OCI-LY7 (cell line): ENCODE data around the gene RPL3. TPM values are rescaled to one million over a fixed set of nuclear protein-coding genes. Genes with fewer than 3 reads are reported as not detected.
A peak's percentile ranks its signal among the peaks of the same experiment; 100 is the strongest.

Source experiments
- BruUV-seq: library from RNA; stranded (reverse); fragments of 400-500 nt; replicated peaks from 2 replicates; lab custom pipeline; 2021; lab: Mats Ljungman, UMichigan
- CTCF ChIA-PET: fragments of 300-600 bp; sonication (Branson Sonifier 250); formaldehyde crosslinking; loops from one replicate; lab custom pipeline; 2022; ENCODE audit warnings: antibody characterized with exemption; ENCODE audit not compliant: unreplicated experiment; lab: Charles Lee
- POLR2A ChIA-PET: fragments of 300-600 bp; sonication (Branson Sonifier 250); formaldehyde crosslinking; loops from one replicate; lab custom pipeline; 2022; ENCODE audit warnings: antibody characterized with exemption; lab: Charles Lee
- DNase-seq: peaks from one replicate; pipeline ENCODE4 v3.0.0-alpha.2; 2015; ENCODE audit warnings: low spot score
- H2AFZ ChIP-seq: fragments of 200-600 bp; sonication (generic), shearing (Covaris generic); 2 replicates; pipeline ENCODE4 v1.6.1; 2014; ENCODE audit warnings: mild to moderate bottlenecking, antibody characterized with exemption, low read length, moderate library complexity
- H3K27ac ChIP-seq: fragments of 200-600 bp; sonication (generic); 2 replicates; pipeline ENCODE4 v1.5.1; 2014; ENCODE audit warnings: mixed run types, low read depth, mild to moderate bottlenecking, moderate library complexity, low read length, inconsistent platforms; ENCODE audit not compliant: poor library complexity, severe bottlenecking
- H3K36me3 ChIP-seq: fragments of 200-600 bp; sonication (generic); 2 replicates; pipeline ENCODE4 v1.6.1; 2014; ENCODE audit warnings: mild to moderate bottlenecking, antibody characterized with exemption, low read length, moderate library complexity, mixed read lengths; ENCODE audit not compliant: insufficient read depth
- H3K4me1 ChIP-seq: fragments of 200-600 bp; sonication (generic); 2 replicates; pipeline ENCODE4 v1.5.1; 2014; ENCODE audit warnings: mild to moderate bottlenecking, low read length; ENCODE audit not compliant: insufficient read depth, poor library complexity, severe bottlenecking
- H3K4me2 ChIP-seq: fragments of 200-600 bp; sonication (generic); 2 replicates; pipeline ENCODE4 v1.6.1; 2014; ENCODE audit warnings: mild to moderate bottlenecking, low read length
- H3K4me3 ChIP-seq: fragments of 200-600 bp; sonication (generic); 2 replicates; pipeline ENCODE4 v1.5.1; 2014; ENCODE audit warnings: mild to moderate bottlenecking, low read depth, low read length; ENCODE audit not compliant: poor library complexity, severe bottlenecking
- H3K79me2 ChIP-seq: fragments of 200-600 bp; sonication (generic); 2 replicates; pipeline ENCODE4 v1.6.1; 2016; ENCODE audit warnings: low read depth, mild to moderate bottlenecking, low read length, moderate library complexity, mixed read lengths; ENCODE audit not compliant: insufficient read depth
- H3K9me2 ChIP-seq: fragments of 200-600 bp; sonication (generic); 2 replicates; pipeline ENCODE4 v1.6.1; 2016; ENCODE audit warnings: mild to moderate bottlenecking, low read length, mixed read lengths; ENCODE audit not compliant: insufficient read depth
- H3K9me3 ChIP-seq: fragments of 200-600 bp; sonication (generic); 2 replicates; pipeline ENCODE4 v1.6.1; 2014; ENCODE audit warnings: mild to moderate bottlenecking, mixed run types, low read length, mixed read lengths
- H4K20me1 ChIP-seq: fragments of 200-600 bp; sonication (generic); 2 replicates; pipeline ENCODE4 v1.6.1; 2014; ENCODE audit warnings: mild to moderate bottlenecking, antibody characterized with exemption, low read length, moderate library complexity, mixed read lengths; ENCODE audit not compliant: insufficient read depth
- EZH2phosphoT487 ChIP-seq: fragments of 200-600 bp; sonication (generic); IDR thresholded peaks from 2 replicates; pipeline ENCODE4 v1.6.1; 2018; ENCODE audit warnings: low read depth, borderline replicate concordance, mild to moderate bottlenecking, mixed run types, antibody characterized with exemption, low read length, moderate library complexity, mixed read lengths
- intact Hi-C: fragments of 100-400 bp; cut with micrococcal nuclease; formaldehyde crosslinking; loops from one replicate; pipeline ENCODE4 v1.10.0; 2022; ENCODE audit not compliant: unreplicated experiment
- total RNA-seq, 2 experiments: library from RNA; depleted of rRNA in 1 of 2; stranded (reverse); fragments of >200 nt in 1 of 2; shearing (Covaris generic) in 1 of 2; gene quantifications; 2 replicates each; pipeline ENCODE4 v1.2.3, GENCODE V29; 2014 to 2022
- TF ChIP-seq, protein P1 (sequence below): fragments of 200-600 bp; sonication (generic); conservative IDR thresholded peaks from 2 replicates; pipeline ENCODE4 v1.5.1; 2014; ENCODE audit warnings: mild to moderate bottlenecking, antibody characterized with exemption, low read length, moderate library complexity, mixed read lengths

RPL3 gene
- total RNA-seq, 2 experiments from 2014 or later: 2,313 to 2,457 TPM

DNA sequence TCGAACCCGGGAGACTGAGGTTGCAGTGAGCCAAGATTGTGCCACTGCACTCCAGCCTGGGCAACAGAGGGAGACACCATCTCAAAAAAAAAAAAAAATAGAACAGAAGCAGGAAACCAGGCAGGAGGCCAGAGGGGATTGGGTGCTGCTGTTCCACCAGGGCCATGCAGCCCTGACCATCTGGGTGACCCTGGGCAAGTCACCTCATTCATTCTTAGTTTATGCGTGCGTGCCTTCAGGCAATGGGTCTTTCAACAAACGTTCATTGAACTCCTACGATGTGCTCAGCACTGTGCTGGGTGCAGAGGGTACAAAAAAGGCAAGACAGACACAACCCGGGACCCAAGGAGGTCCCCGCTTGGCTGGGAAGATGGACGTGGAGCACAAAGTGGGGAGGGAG is 18.3 kb downstream of the RPL3 start:
- BruUV-seq: no TSS peak
- Histone ChIP-seq H4K20me1 (no peaks in the 10 kb centered on the region; the same call in 1 of the 2 replicates), H3K4me1 (peaks cover 33% of the 10 kb centered on the region), H3K27ac (no peak overlapping the region), H3K4me2 (no peak overlapping the region), H3K4me3 (no peak overlapping the region), H2AFZ (no peak overlapping the region), H3K36me3 (0 out of 2 replicates have a peak, but pooled peaks cover under 1% of the 10 kb centered on the region), H3K9me3 (no peaks in the 10 kb centered on the region), H3K9me2 (no peaks in the 10 kb centered on the region), H3K79me2 (no peaks in the 10 kb centered on the region)
- TF ChIP-seq, protein P1, sequence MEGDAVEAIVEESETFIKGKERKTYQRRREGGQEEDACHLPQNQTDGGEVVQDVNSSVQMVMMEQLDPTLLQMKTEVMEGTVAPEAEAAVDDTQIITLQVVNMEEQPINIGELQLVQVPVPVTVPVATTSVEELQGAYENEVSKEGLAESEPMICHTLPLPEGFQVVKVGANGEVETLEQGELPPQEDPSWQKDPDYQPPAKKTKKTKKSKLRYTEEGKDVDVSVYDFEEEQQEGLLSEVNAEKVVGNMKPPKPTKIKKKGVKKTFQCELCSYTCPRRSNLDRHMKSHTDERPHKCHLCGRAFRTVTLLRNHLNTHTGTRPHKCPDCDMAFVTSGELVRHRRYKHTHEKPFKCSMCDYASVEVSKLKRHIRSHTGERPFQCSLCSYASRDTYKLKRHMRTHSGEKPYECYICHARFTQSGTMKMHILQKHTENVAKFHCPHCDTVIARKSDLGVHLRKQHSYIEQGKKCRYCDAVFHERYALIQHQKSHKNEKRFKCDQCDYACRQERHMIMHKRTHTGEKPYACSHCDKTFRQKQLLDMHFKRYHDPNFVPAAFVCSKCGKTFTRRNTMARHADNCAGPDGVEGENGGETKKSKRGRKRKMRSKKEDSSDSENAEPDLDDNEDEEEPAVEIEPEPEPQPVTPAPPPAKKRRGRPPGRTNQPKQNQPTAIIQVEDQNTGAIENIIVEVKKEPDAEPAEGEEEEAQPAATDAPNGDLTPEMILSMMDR: no peak
- no peak for TF ChIP-seq EZH2phosphoT487
- POLR2A ChIA-PET: interaction anchor here (1.0 kb wide), 1 partner anchor 152 kb away, joined by 3 read pairs; no protein-coding TSS in a partner anchor
- no peak for DNase-seq
- intact Hi-C loops: no loop called here
- CTCF ChIA-PET: no interaction called here

DNA sequence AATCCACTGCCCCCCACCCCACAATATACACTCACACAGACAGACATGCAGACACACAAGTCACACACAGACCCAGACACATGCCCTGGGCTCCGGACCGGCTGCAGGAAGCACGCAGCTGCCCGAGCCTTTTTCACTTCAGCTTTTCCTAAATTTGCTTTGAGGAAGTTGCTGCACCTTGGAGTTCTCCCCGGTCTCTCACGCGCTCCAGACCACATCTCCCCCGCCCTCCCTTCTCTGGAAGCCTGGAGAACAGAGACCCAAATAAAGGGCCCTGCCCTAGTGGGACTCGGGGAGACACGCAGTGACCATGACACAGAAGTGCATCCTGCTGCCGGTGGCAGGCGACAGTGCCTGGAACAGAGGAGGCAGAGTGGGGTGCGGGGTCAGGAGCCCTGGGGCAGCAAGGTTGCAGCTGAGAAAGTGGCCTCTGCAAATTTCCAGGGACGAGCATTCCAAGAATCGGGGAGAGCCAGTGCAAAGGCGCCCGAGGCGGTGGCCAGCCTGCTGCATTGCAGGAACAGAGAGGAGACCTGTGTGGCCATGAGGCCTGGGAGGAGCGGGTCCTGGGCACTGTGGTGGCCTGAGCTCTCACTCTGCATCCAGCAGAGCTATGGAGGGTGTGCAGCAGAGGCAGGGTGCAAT is 19.1 kb downstream of the RPL3 start:
- H3K79me2 ChIP-seq: no peaks in the 10 kb centered on the region
- ChIA-PET CTCF (interaction anchor here (0.6 kb wide), 1 partner anchor 31 kb away, joined by 3 read pairs; no protein-coding TSS in a partner anchor), POLR2A (interaction anchor here (1.0 kb wide), 1 partner anchor 136 kb away, joined by 5 read pairs; no protein-coding TSS in a partner anchor)
- peak overlapping the region; percentile 49; the same call in 1 of the 2 replicates for H2AFZ ChIP-seq
- H3K4me2 ChIP-seq: peak overlapping the region; percentile 63
- peak; percentile 47 for DNase-seq
- peak overlapping the region; percentile 33 for H3K27ac ChIP-seq
- peak overlapping the region; percentile 10 for H3K4me3 ChIP-seq
- H3K9me2 ChIP-seq: no peaks in the 10 kb centered on the region
- intact Hi-C loops: no loop called here
- TF ChIP-seq EZH2phosphoT487: no peak
- TF ChIP-seq, protein P1: no peak
- H3K9me3 ChIP-seq: no peaks in the 10 kb centered on the region
- no peaks in the 10 kb centered on the region; the same call in 1 of the 2 replicates for H4K20me1 ChIP-seq
- no TSS peak for BruUV-seq
- no peaks in the 10 kb centered on the region for H3K36me3 ChIP-seq
- peaks cover 33% of the 10 kb centered on the region for H3K4me1 ChIP-seq

GRCh38 chr22:39299829-39300178 is 19.6 kb downstream of the RPL3 start:
- H3K4me1 ChIP-seq: peaks cover 33% of the 10 kb centered on the region
- H4K20me1 ChIP-seq: no peaks in the 10 kb centered on the region; the same call in 1 of the 2 replicates
- TF ChIP-seq, protein P1: no peak
- TF ChIP-seq EZH2phosphoT487: no peak
- intact Hi-C loops: no loop called here
- peak overlapping the region; percentile 33 for H3K27ac ChIP-seq
- H3K9me2 ChIP-seq: no peaks in the 10 kb centered on the region
- peak; percentile 65 for DNase-seq
- no peaks in the 10 kb centered on the region for H3K79me2 ChIP-seq
- peak overlapping the region; percentile 10 for H3K4me3 ChIP-seq
- H3K4me2 ChIP-seq: peak overlapping the region; percentile 63
- no TSS peak for BruUV-seq
- H3K36me3 ChIP-seq: no peaks in the 10 kb centered on the region
- ChIA-PET CTCF (interaction anchor here (0.6 kb wide), 1 partner anchor 31 kb away, joined by 3 read pairs; no protein-coding TSS in a partner anchor), POLR2A (interaction anchor here (1.0 kb wide), 1 partner anchor 136 kb away, joined by 5 read pairs; no protein-coding TSS in a partner anchor)
- no peaks in the 10 kb centered on the region for H3K9me3 ChIP-seq
- H2AFZ ChIP-seq: peak overlapping the region; percentile 49; the same call in 1 of the 2 replicates
